Measurements from ENCODE around the gene TECPR2. TPM values are rescaled to one million over a fixed set of nuclear protein-coding genes. Genes with fewer than 3 reads are reported as not detected.

Gene TECPR2
- total and polyA plus RNA-seq, 2 of the 13 experiments (the other 11 are each of a cell fraction or from before 2014, with no cell fraction given): 3.5 to 5.7 TPM

DNA sequence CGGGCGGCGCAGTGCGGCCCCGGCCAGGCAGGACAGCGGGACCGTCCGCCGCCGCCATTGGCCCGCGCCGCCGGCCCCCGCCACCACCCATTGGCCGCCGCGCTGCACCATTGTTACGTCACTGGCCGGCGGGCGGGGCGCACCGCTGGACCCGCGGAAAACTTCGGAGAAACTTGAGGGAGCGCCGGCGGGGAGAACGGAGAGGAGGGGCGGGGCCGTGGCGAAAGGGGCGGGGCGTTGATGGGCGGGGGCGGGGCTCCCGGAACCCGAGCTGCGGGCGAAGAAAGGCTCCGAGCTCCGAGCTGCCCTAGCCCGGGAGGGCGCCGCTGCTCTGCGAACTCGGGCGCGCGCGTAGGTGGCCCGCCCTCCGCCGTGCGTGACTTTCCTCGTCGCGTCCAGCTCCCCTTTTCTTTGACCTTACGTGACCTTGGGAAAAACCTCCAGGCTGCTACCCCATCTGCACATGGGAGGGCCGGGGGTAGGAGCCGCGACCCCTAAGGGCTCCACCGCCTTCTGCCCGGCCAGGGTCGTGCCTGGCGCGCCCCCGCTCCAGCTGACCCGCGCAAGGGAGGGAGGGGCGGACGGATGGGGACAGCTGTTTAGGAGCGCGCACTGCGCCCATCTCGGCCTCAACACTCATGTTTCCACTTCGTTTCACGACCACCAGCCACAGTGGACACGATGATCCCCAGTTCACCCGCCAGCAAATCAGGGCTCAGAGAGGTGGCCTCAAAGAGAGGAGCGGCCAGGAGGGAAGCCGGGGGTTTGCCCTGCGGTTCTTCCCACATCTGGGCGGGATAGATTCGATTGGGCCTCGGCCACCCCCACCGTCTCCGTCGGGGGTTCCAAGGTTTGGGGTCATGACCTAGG lies 147.2 kb downstream of the TECPR2 start, which contains the start of gene ANKRD9 (continued):
- no peak for TF ChIP-seq ZNF441 (CRISPR knock-in tag; IDR thresholded peaks at IDR 0.05; ENCODE audit: borderline replicate concordance)
- peak; percentile 40; the same call in 1 of the 2 replicates for TF ChIP-seq ISL2 (CRISPR knock-in tag; IDR thresholded peaks at IDR 0.05)
- TF ChIP-seq FOXP4 (CRISPR knock-in tag; IDR thresholded peaks at IDR 0.05): no peak
- TF ChIP-seq, protein P1, sequence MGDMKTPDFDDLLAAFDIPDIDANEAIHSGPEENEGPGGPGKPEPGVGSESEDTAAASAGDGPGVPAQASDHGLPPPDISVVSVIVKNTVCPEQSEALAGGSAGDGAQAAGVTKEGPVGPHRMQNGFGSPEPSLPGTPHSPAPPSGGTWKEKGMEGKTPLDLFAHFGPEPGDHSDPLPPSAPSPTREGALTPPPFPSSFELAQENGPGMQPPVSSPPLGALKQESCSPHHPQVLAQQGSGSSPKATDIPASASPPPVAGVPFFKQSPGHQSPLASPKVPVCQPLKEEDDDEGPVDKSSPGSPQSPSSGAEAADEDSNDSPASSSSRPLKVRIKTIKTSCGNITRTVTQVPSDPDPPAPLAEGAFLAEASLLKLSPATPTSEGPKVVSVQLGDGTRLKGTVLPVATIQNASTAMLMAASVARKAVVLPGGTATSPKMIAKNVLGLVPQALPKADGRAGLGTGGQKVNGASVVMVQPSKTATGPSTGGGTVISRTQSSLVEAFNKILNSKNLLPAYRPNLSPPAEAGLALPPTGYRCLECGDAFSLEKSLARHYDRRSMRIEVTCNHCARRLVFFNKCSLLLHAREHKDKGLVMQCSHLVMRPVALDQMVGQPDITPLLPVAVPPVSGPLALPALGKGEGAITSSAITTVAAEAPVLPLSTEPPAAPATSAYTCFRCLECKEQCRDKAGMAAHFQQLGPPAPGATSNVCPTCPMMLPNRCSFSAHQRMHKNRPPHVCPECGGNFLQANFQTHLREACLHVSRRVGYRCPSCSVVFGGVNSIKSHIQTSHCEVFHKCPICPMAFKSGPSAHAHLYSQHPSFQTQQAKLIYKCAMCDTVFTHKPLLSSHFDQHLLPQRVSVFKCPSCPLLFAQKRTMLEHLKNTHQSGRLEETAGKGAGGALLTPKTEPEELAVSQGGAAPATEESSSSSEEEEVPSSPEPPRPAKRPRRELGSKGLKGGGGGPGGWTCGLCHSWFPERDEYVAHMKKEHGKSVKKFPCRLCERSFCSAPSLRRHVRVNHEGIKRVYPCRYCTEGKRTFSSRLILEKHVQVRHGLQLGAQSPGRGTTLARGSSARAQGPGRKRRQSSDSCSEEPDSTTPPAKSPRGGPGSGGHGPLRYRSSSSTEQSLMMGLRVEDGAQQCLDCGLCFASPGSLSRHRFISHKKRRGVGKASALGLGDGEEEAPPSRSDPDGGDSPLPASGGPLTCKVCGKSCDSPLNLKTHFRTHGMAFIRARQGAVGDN (CRISPR knock-in tag; IDR thresholded peaks at IDR 0.05): peak; percentile 60
- TF ChIP-seq, protein P2, sequence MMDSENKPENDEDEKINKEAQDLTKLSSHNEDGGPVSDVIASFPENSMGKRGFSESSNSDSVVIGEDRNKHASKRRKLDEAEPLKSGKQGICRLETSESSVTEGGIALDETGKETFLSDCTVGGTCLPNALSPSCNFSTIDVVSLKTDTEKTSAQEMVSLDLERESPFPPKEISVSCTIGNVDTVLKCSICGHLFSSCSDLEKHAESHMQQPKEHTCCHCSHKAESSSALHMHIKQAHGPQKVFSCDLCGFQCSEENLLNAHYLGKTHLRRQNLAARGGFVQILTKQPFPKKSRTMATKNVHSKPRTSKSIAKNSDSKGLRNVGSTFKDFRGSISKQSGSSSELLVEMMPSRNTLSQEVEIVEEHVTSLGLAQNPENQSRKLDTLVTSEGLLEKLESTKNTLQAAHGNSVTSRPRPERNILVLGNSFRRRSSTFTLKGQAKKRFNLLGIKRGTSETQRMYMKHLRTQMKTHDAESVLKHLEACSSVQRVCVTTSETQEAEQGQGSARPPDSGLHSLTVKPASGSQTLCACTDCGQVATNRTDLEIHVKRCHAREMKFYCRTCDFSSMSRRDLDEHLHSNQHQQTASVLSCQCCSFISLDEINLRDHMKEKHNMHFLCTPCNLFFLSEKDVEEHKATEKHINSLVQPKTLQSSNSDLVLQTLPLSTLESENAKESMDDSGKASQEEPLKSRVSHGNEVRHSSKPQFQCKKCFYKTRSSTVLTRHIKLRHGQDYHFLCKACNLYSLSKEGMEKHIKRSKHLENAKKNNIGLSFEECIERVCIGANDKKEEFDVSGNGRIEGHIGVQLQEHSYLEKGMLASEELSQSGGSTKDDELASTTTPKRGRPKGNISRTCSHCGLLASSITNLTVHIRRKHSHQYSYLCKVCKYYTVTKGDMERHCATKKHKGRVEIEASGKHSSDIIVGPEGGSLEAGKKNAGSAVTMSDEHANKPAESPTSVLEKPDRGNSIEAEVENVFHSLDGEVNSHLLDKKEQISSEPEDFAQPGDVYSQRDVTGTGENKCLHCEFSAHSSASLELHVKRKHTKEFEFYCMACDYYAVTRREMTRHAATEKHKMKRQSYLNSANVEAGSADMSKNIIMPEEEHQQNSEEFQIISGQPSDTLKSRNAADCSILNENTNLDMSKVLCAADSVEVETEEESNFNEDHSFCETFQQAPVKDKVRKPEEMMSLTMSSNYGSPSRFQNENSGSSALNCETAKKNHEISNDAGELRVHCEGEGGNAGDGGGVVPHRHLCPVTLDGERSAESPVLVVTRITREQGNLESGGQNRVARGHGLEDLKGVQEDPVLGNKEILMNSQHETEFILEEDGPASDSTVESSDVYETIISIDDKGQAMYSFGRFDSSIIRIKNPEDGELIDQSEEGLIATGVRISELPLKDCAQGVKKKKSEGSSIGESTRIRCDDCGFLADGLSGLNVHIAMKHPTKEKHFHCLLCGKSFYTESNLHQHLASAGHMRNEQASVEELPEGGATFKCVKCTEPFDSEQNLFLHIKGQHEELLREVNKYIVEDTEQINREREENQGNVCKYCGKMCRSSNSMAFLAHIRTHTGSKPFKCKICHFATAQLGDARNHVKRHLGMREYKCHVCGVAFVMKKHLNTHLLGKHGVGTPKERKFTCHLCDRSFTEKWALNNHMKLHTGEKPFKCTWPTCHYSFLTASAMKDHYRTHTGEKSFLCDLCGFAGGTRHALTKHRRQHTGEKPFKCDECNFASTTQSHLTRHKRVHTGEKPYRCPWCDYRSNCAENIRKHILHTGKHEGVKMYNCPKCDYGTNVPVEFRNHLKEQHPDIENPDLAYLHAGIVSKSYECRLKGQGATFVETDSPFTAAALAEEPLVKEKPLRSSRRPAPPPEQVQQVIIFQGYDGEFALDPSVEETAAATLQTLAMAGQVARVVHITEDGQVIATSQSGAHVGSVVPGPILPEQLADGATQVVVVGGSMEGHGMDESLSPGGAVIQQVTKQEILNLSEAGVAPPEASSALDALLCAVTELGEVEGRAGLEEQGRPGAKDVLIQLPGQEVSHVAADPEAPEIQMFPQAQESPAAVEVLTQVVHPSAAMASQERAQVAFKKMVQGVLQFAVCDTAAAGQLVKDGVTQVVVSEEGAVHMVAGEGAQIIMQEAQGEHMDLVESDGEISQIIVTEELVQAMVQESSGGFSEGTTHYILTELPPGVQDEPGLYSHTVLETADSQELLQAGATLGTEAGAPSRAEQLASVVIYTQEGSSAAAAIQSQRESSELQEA (CRISPR knock-in tag; IDR thresholded peaks at IDR 0.05; ENCODE audit: not compliant biosample characterization): peak; percentile 20
- TF ChIP-seq CENPX (CRISPR knock-in tag; IDR thresholded peaks at IDR 0.05): no peak
- TF ChIP-seq IRF2 (CRISPR knock-in tag; IDR thresholded peaks at IDR 0.05): peak; percentile 39; the same call in 1 of the 2 replicates
- TF ChIP-seq MLLT10 (CRISPR knock-in tag; IDR thresholded peaks at IDR 0.05): no peak
- TF ChIP-seq PTBP1 (IDR thresholded peaks at IDR 0.05; ENCODE audit: low read depth, low read length, poor library complexity, severe bottlenecking): no peak
- TF ChIP-seq ZNF44 (CRISPR knock-in tag; IDR thresholded peaks at IDR 0.05): 0 out of 2 replicates have a peak, but pooled peaks have one; percentile 83
- TF ChIP-seq PPARG (CRISPR knock-in tag; conservative IDR thresholded peaks at IDR 0.05): no peak
- TF ChIP-seq KLF9 (CRISPR knock-in tag; IDR thresholded peaks at IDR 0.05; ENCODE audit: low read depth): no peak
- TF ChIP-seq FOXP1 (IDR thresholded peaks at IDR 0.05): no peak
- no peak for TF ChIP-seq FOXP1 (CRISPR knock-in tag; IDR thresholded peaks at IDR 0.05)
- TF ChIP-seq SPEN (CRISPR knock-in tag; IDR thresholded peaks at IDR 0.05; ENCODE audit: low read depth): no peak; the same call in 1 of the 2 replicates
